LNCaP clone FGC (cell line): ENCODE measurements around the gene TRIM46.

Experiments
- DNase-seq: peaks from one replicate; pipeline ENCODE4 v3.0.0-alpha.2; 2011; ENCODE audit warnings: low read depth
- H3K4me3 ChIP-seq: 2 replicates; pipeline ENCODE4 v1.5.1; 2011; ENCODE audit warnings: mild to moderate bottlenecking, low read depth, low read length, control low read depth
- CTCF ChIP-seq: IDR thresholded peaks from 2 replicates; pipeline ENCODE4 v1.5.1; 2012; ENCODE audit warnings: mild to moderate bottlenecking; ENCODE audit not compliant: control insufficient read depth, insufficient read depth; ENCODE audit errors: extremely low read depth

Gene TRIM46

GRCh38 chr1:155173478-155174323 lies at the start of gene TRIM46:
TSS of gene TRIM46 (plus strand) at chr1:155173849. CDS start at chr1:155173967, 118 bp downstream.
- DNase-seq = no peak
- H3K4me3 ChIP-seq = peak within 1 kb of the TSS; percentile 72
- no peak for TF ChIP-seq CTCF

- no peak for TF ChIP-seq CTCF
- no peak overlapping the region for H3K4me3 ChIP-seq
- no peak for DNase-seq
Observed at GRCh38 chr1:155124503-155125463, 48.9 kb upstream of the TRIM46 start.

- no peak for TF ChIP-seq CTCF
- no peak for DNase-seq
- H3K4me3 ChIP-seq = no peak overlapping the region
Observed at GRCh38 chr1:155125511-155125945, 48.1 kb upstream of the TRIM46 start.

GRCh38 chr1:155125946-155126555 lies 47.6 kb upstream of the TRIM46 start:
- TF ChIP-seq CTCF = no peak
- peak overlapping the region; percentile 88 for H3K4me3 ChIP-seq
- DNase-seq = peak; percentile 72

GRCh38 chr1:155126556-155127104 lies 47.0 kb upstream of the TRIM46 start:
- peak overlapping the region; percentile 88 for H3K4me3 ChIP-seq
- TF ChIP-seq CTCF = peak; percentile 9; the same call in 1 of the 2 replicates
- no peak for DNase-seq
